ENCODE data around the gene CCR6.
"Not testable (repeated sequence)": the region's sequence is repeated elsewhere in the genome, so short reads cannot be mapped to it uniquely, and the experiment has no call there.

The CCR6 gene

GRCh38 chr6:167122827-167123657, at the start of gene CCR6:
CCR6 (plus strand) TSS chr6:167123096; CDS start chr6:167136135, 13,039 bp downstream.
- in situ Hi-C loops (cut with MboI; ENCODE audit: low sequenced_read_pairs), result no loop called here

- in situ Hi-C loops (cut with MboI; ENCODE audit: low sequenced_read_pairs), result no loop called here
These were observed 49.1 kb upstream of the CCR6 start for GRCh38 chr6:167073679-167074274.

GRCh38 chr6:167077241-167077932, 45.5 kb upstream of the CCR6 start:
- in situ Hi-C loops (cut with MboI; ENCODE audit: low sequenced_read_pairs), result no loop called here

- in situ Hi-C loops (cut with MboI; ENCODE audit: low sequenced_read_pairs), result no loop called here
These were observed 44.2 kb upstream of the CCR6 start for GRCh38 chr6:167078745-167079144.

- in situ Hi-C loops (cut with MboI; ENCODE audit: low sequenced_read_pairs), result no loop called here
These were observed 43.0 kb upstream of the CCR6 start for GRCh38 chr6:167079853-167080297.

- in situ Hi-C loops (cut with MboI; ENCODE audit: low sequenced_read_pairs), result no loop called here
These were observed 35.0 kb upstream of the CCR6 start for GRCh38 chr6:167087857-167088354.

- in situ Hi-C loops (cut with MboI; ENCODE audit: low sequenced_read_pairs), result not testable (repeated sequence)
These were observed 34.2 kb upstream of the CCR6 start for GRCh38 chr6:167088741-167089140.

GRCh38 chr6:167089243-167090142, 33.4 kb upstream of the CCR6 start:
- in situ Hi-C loops (cut with MboI; ENCODE audit: low sequenced_read_pairs), result no loop called here

- in situ Hi-C loops (cut with MboI; ENCODE audit: low sequenced_read_pairs), result no loop called here
These were observed 32.7 kb upstream of the CCR6 start for GRCh38 chr6:167090171-167090570.

- in situ Hi-C loops (cut with MboI; ENCODE audit: low sequenced_read_pairs), result no loop called here
These were observed 31.7 kb upstream of the CCR6 start for GRCh38 chr6:167091026-167091804.

- in situ Hi-C loops (cut with MboI; ENCODE audit: low sequenced_read_pairs), result no loop called here
These were observed 31.1 kb upstream of the CCR6 start for GRCh38 chr6:167091805-167092107.

- in situ Hi-C loops (cut with MboI; ENCODE audit: low sequenced_read_pairs), result no loop called here
These were observed 30.1 kb upstream of the CCR6 start for GRCh38 chr6:167092672-167093339.

- in situ Hi-C loops (cut with MboI; ENCODE audit: low sequenced_read_pairs), result no loop called here
These were observed 29.4 kb upstream of the CCR6 start for GRCh38 chr6:167093406-167093921.

GRCh38 chr6:167093922-167094432, 28.9 kb upstream of the CCR6 start:
- in situ Hi-C loops (cut with MboI; ENCODE audit: low sequenced_read_pairs), result no loop called here

GRCh38 chr6:167094436-167094819, 28.5 kb upstream of the CCR6 start:
- in situ Hi-C loops (cut with MboI; ENCODE audit: low sequenced_read_pairs), result no loop called here

- in situ Hi-C loops (cut with MboI; ENCODE audit: low sequenced_read_pairs), result no loop called here
These were observed 27.9 kb upstream of the CCR6 start for GRCh38 chr6:167094820-167095637.

- in situ Hi-C loops (cut with MboI; ENCODE audit: low sequenced_read_pairs), result no loop called here
These were observed 27.0 kb upstream of the CCR6 start for GRCh38 chr6:167095888-167096287.

GRCh38 chr6:167096991-167097390, 25.9 kb upstream of the CCR6 start:
- in situ Hi-C loops (cut with MboI; ENCODE audit: low sequenced_read_pairs), result no loop called here

Measured in HL-60/S4 treated with phorbol 12-myristate 13-acetate at 8.2 ng/mL for 4 days and 3 days (cell line).